IPS-15b (cell line): Measurements from ENCODE around the gene ARID1B.

Experiments
- H3K27me3 ChIP-seq: one replicate; pipeline ENCODE4 v1.6.1; 2013; ENCODE audit warnings: low read length; ENCODE audit not compliant: control insufficient read depth, insufficient read depth
- H3K36me3 ChIP-seq: one replicate; pipeline ENCODE4 v1.6.1; 2013; ENCODE audit warnings: low read length; ENCODE audit not compliant: control insufficient read depth, insufficient read depth
- H3K4me1 ChIP-seq: one replicate; pipeline ENCODE4 v1.6.1; 2013; ENCODE audit warnings: mild to moderate bottlenecking, low read length; ENCODE audit not compliant: control insufficient read depth, insufficient read depth
- H3K4me3 ChIP-seq: one replicate; pipeline ENCODE4 v1.5.1; 2013; ENCODE audit warnings: low read depth, low read length
- H3K9ac ChIP-seq: one replicate; pipeline ENCODE4 v1.6.1; 2013; ENCODE audit warnings: low read depth, mild to moderate bottlenecking, low read length
- H3K9me3 ChIP-seq: one replicate; pipeline ENCODE4 v1.6.1; 2013; ENCODE audit warnings: mild to moderate bottlenecking, low read length; ENCODE audit not compliant: control insufficient read depth, insufficient read depth

The ARID1B gene

GRCh38 chr6:156910011-156910334, 132.8 kb downstream of the ARID1B start:
- H3K4me3 ChIP-seq, result no peak overlapping the region
- H3K9me3 ChIP-seq, result no peaks in the 10 kb centered on the region
- no peaks in the 10 kb centered on the region for H3K36me3 ChIP-seq

DNA sequence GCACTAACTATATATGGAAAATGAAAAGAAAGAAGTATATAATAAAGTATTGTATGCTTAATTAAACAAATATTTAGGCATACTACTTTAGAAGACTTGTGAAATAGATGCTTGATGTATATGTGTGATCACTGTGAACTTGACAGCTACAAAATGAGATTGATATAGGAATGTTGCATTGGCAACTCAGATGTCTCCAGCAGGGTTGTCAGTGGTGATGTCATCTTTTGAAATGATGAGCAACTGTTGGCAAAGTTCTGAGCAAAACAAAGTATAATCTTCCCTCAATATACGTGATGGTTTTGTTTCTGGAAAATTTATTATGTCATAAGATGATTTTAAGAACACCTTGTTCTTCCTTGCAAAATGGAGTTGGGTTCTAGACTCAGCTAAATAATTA, 133.8 kb downstream of the ARID1B start:
- peaks cover 3% of the 10 kb centered on the region for H3K4me1 ChIP-seq
- no peak overlapping the region for H3K4me3 ChIP-seq
- H3K9ac ChIP-seq, result no peak overlapping the region
- H3K9me3 ChIP-seq, result no peaks in the 10 kb centered on the region
- H3K36me3 ChIP-seq, result no peaks in the 10 kb centered on the region
- no peaks in the 10 kb centered on the region for H3K27me3 ChIP-seq

More at GRCh38 chr6:156910011-156910334, 132.8 kb downstream of the ARID1B start:
- Histone ChIP-seq H3K4me1 (peaks cover 3% of the 10 kb centered on the region), H3K27me3 (no peaks in the 10 kb centered on the region), H3K9ac (no peak overlapping the region)

DNA sequence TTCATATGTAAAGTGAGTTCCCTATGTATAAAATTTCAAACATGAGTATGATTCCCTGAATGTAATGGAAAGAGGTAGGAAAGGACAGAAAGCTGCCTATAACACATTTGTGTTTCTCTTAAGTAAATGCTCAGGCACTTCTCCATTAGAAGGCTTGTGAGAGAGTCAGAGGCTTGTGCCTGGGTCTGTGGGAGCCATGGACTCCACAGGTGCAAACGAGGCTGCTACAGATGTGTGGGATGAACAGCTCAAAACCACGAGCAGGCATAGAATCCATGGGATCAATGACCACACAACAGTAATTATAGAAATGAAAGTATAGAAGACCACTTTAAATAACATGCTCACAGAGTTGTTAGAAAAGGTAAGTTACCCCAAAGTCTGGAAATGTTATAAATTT, 134.4 kb downstream of the ARID1B start:
- Histone ChIP-seq H3K9ac (no peak overlapping the region), H3K4me1 (peaks cover 3% of the 10 kb centered on the region), H3K36me3 (no peaks in the 10 kb centered on the region), H3K4me3 (no peak overlapping the region), H3K27me3 (no peaks in the 10 kb centered on the region), H3K9me3 (no peaks in the 10 kb centered on the region)

DNA sequence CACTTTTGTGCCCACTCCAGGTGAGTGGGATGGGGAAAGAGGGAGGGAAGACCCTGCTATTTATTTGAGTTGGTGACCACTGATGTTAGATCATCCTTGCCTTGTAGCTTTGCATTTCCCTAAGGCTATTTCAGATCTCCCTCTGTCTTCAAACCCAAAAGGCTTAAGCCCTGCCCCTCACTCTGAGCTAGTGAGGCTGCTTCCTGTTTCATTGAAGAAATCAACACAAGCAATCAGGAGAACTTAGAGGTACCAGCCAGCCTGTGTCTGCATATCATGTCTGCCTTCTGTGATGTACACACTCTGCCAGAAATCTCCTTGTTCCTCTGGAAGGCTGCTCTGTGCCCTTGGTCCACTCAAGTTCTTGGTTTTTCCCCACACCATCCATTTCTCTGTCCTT, 135.3 kb downstream of the ARID1B start:
- Histone ChIP-seq H3K9ac (no peak overlapping the region), H3K4me3 (no peak overlapping the region), H3K27me3 (no peaks in the 10 kb centered on the region), H3K36me3 (no peaks in the 10 kb centered on the region), H3K9me3 (no peaks in the 10 kb centered on the region), H3K4me1 (peaks cover 3% of the 10 kb centered on the region)

GRCh38 chr6:156914181-156914580, 137.0 kb downstream of the ARID1B start:
- no peaks in the 10 kb centered on the region for H3K27me3 ChIP-seq
- no peak overlapping the region for H3K9ac ChIP-seq
- H3K36me3 ChIP-seq, result no peaks in the 10 kb centered on the region
- no peak overlapping the region for H3K4me3 ChIP-seq
- H3K9me3 ChIP-seq, result no peaks in the 10 kb centered on the region
- H3K4me1 ChIP-seq, result peaks cover 3% of the 10 kb centered on the region

DNA sequence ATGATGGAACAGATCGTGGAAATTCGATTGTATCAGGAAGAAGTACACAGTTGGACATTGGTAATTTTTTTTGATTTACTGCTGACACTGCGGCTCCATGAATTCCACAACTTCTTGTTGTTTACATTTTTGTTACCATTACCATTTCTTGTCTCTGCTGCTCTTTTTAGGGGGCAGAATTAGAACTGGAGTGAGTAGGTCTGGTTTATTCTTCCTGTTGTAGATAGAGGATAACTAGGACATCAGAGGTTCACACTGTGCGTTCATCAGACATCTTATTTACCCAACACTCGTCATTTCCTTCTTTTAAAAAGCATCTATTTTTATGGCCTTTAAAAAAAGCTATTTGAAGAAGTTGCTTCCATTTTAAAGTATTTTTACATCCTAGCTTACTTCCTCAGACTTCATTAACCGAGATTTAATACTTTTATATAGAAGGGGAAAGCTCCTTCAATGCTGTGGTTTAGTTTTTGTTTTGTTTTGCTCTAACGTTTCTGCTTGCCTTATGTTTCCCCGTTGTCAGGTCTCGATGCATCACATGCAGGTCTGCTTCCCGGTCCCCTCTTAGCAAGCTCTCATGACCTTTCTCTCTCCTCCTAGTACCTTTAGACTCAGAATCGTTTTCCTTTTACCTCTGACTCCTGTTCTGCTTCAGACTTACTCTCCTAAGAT, 139.1 kb downstream of the ARID1B start:
- no peak overlapping the region for H3K9ac ChIP-seq
- H3K9me3 ChIP-seq, result no peaks in the 10 kb centered on the region
- no peaks in the 10 kb centered on the region for H3K27me3 ChIP-seq
- peaks cover 7% of the 10 kb centered on the region for H3K4me1 ChIP-seq
- H3K36me3 ChIP-seq, result no peaks in the 10 kb centered on the region
- H3K4me3 ChIP-seq, result no peak overlapping the region

DNA sequence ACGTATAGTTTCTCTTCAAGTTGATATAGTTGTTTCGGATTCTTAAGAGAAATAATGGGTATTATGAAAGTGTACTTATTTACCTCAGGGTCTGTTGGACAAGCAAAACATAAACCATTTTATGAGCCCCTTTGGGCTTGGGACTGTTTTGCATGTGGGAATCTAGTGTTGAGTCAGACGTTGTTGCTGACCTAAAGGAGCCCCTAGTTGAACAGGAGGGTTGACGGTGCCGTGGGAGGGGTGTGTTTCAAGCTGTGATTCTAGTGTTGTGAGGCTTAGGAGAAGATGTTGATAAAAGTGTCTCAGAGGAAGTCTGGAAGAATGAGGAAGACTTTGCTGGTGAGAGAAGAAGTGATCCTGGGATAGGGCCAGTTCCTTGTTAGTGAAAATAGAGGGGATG, 140.0 kb downstream of the ARID1B start:
- H3K27me3 ChIP-seq, result no peaks in the 10 kb centered on the region
- no peaks in the 10 kb centered on the region for H3K9me3 ChIP-seq
- H3K4me3 ChIP-seq, result no peak overlapping the region
- H3K4me1 ChIP-seq, result peaks cover 7% of the 10 kb centered on the region
- no peak overlapping the region for H3K9ac ChIP-seq
- no peaks in the 10 kb centered on the region for H3K36me3 ChIP-seq

DNA sequence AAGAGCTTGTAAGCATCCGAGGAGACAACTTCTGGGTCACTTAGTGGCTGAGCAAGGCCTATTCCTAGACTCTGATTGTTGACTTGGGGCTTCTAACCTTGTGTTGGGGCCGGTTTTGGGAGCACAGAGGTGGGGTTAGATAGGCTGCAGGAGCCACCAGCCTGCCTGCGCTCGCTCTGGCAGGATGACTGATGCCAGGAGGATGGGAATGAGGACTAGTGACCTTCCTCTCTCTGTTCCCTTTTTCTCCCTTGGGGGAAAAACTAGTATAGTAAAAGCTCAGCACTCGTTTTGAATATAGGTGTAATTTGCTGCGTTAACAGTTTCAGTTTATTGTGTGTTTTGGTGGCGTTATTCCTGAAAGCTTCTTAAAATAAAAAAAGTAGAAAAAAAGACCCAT, 141.5 kb downstream of the ARID1B start:
- no peaks in the 10 kb centered on the region for H3K9me3 ChIP-seq
- no peaks in the 10 kb centered on the region for H3K36me3 ChIP-seq
- H3K9ac ChIP-seq, result peak overlapping the region; percentile 42
- no peak overlapping the region for H3K4me3 ChIP-seq
- H3K4me1 ChIP-seq, result peaks cover 4% of the 10 kb centered on the region
- H3K27me3 ChIP-seq, result no peaks in the 10 kb centered on the region

GRCh38 chr6:156919370-156919769, 142.2 kb downstream of the ARID1B start:
- H3K27me3 ChIP-seq, result no peaks in the 10 kb centered on the region
- H3K9ac ChIP-seq, result no peak overlapping the region
- peaks cover 4% of the 10 kb centered on the region for H3K4me1 ChIP-seq
- no peaks in the 10 kb centered on the region for H3K36me3 ChIP-seq
- no peaks in the 10 kb centered on the region for H3K9me3 ChIP-seq
- no peak overlapping the region for H3K4me3 ChIP-seq

DNA sequence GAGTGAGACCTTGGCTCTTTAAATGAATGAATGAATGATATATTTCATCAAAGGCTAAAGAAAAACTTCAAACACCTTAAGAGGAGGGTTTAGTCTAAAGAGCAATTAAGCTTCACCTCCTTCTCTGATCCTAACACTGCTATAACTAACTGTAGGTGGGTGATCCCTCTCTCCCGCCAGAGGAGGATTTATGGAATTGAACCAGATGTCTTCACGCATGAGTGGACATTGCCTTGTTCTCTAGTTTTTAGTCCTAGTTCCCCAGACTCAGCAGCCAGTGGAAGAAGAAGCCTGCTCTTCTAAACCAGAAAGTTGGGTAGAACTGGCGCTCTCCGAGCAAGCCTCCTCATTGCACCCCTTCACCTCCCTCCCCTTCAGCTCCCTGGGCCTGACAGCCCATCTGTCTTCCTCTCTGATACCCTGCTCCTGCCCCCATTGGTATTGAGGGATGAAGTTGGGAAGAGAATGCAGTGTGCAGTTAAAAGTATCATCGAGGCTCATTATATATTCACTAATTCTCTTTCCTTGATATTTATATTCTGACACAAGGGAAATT, 142.7 kb downstream of the ARID1B start:
- H3K36me3 ChIP-seq, result no peaks in the 10 kb centered on the region

DNA sequence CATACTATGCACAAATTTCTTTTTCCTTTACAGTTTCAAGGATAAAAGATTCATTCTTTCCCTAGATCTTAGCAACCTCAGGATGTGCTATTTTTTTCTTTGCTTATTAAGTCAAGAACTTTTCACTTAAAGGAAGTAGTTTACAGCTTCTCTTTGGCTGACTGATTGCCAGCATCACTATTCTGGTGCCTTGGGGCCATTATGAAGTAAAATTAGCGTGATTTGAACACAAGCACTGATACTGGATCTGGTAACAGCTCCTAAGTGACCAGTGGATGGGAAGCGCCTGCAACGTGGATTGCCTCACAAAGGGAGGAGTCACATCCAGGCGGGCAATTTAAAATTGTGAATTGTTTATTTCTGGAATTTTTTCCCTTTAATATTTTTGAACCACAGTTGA, 147.1 kb downstream of the ARID1B start:
- no peak overlapping the region for H3K4me3 ChIP-seq
- H3K9ac ChIP-seq, result no peak overlapping the region
- no peaks in the 10 kb centered on the region for H3K27me3 ChIP-seq
- H3K9me3 ChIP-seq, result no peaks in the 10 kb centered on the region
- peaks cover 21% of the 10 kb centered on the region for H3K4me1 ChIP-seq
- H3K36me3 ChIP-seq, result no peaks in the 10 kb centered on the region

More for the DNA sequence above, 142.7 kb downstream of the ARID1B start:
- Histone ChIP-seq H3K9ac (no peak overlapping the region), H3K27me3 (no peaks in the 10 kb centered on the region), H3K9me3 (no peaks in the 10 kb centered on the region), H3K4me1 (peaks cover 7% of the 10 kb centered on the region), H3K4me3 (no peak overlapping the region)

- H3K27me3 ChIP-seq, result no peaks in the 10 kb centered on the region
- H3K36me3 ChIP-seq, result no peaks in the 10 kb centered on the region
- H3K4me3 ChIP-seq, result no peak overlapping the region
- H3K9me3 ChIP-seq, result no peaks in the 10 kb centered on the region
- H3K4me1 ChIP-seq, result peaks cover 21% of the 10 kb centered on the region
- no peak overlapping the region for H3K9ac ChIP-seq
These were observed 147.8 kb downstream of the ARID1B start for GRCh38 chr6:156925026-156925425.
